ENCODE results near the gene AK8.

Gene AK8

GRCh38 chr9:132770770-132771310 is 107.2 kb downstream of the AK8 start:
- no peak for DNase-seq (ENCODE audit: low read depth)

GRCh38 chr9:132769906-132770769 is 107.9 kb downstream of the AK8 start:
- DNase-seq (ENCODE audit: low read depth) = peak; percentile 9

- peak; percentile 12 for DNase-seq (ENCODE audit: low read depth)
Measured at GRCh38 chr9:132768932-132769905, 108.9 kb downstream of the AK8 start.

GRCh38 chr9:132763574-132763973 is 114.5 kb downstream of the AK8 start:
- DNase-seq (ENCODE audit: low read depth) = no peak

GRCh38 chr9:132762896-132763295 is 115.2 kb downstream of the AK8 start:
- DNase-seq (ENCODE audit: low read depth) = no peak

GRCh38 chr9:132761602-132762001 is 116.5 kb downstream of the AK8 start:
- DNase-seq (ENCODE audit: low read depth) = no peak

GRCh38 chr9:132760057-132760456 is 118.0 kb downstream of the AK8 start:
- DNase-seq (ENCODE audit: low read depth) = no peak

- no peak for DNase-seq (ENCODE audit: low read depth)
Measured at GRCh38 chr9:132757016-132757415, 121.1 kb downstream of the AK8 start.

GRCh38 chr9:132756214-132756845 is 121.8 kb downstream of the AK8 start:
- DNase-seq (ENCODE audit: low read depth) = no peak

GRCh38 chr9:132755096-132755495 is 123.0 kb downstream of the AK8 start:
- no peak for DNase-seq (ENCODE audit: low read depth)

- no peak for DNase-seq (ENCODE audit: low read depth)
Measured at GRCh38 chr9:132754236-132754635, 123.8 kb downstream of the AK8 start.

GRCh38 chr9:132753593-132753880 is 124.5 kb downstream of the AK8 start:
- DNase-seq (ENCODE audit: low read depth) = no peak

- DNase-seq (ENCODE audit: low read depth) = no peak
Measured at GRCh38 chr9:132752877-132753592, 125.0 kb downstream of the AK8 start.

- no peak for DNase-seq (ENCODE audit: low read depth)
Measured at GRCh38 chr9:132750668-132751067, 127.4 kb downstream of the AK8 start.

- DNase-seq (ENCODE audit: low read depth) = no peak
Measured at GRCh38 chr9:132749306-132749705, 128.8 kb downstream of the AK8 start.

- no peak for DNase-seq (ENCODE audit: low read depth)
Measured at GRCh38 chr9:132748450-132748849, 129.6 kb downstream of the AK8 start.

GRCh38 chr9:132745756-132746709 is 132.1 kb downstream of the AK8 start:
- DNase-seq (ENCODE audit: low read depth) = no peak

- DNase-seq (ENCODE audit: low read depth) = no peak
Measured at GRCh38 chr9:132744881-132745755, 133.0 kb downstream of the AK8 start.

GRCh38 chr9:132743931-132744479 is 134.1 kb downstream of the AK8 start:
- DNase-seq (ENCODE audit: low read depth) = no peak
